ENCODE data around the gene LMLN. TPM values are rescaled to one million over a fixed set of nuclear protein-coding genes. Genes with fewer than 3 reads are reported as not detected.
"Not testable (repeated sequence)": the region's sequence is repeated elsewhere in the genome, so short reads cannot be mapped to it uniquely, and the experiment has no call there.

The LMLN gene
- total and polyA plus RNA-seq, 8 donors = 0.15 to 13.8 (median 2.0) TPM

GRCh38 chr3:198079771-198080520 is 119.9 kb downstream of the LMLN start:
- Histone ChIP-seq H3K9me3 (peaks cover 0 to 7% (median 6%) of the 10 kb centered on the region in 4 donors), H3K36me3 (no peaks in the 10 kb centered on the region), H3K4me3 (peak overlapping the region; percentile 33 to 56 (median 44)), H3K27me3 (peaks cover 9 to 96% (median 58%) of the 10 kb centered on the region in 3 donors), H3K4me1 (peaks cover 17 to 24% (median 20%) of the 10 kb centered on the region in 4 donors), H3K27ac (peak overlapping the region in 1 of 5 donors; percentile 6)
- peak in 1 of 2 donors; percentile 37 for DNase-seq
- intact Hi-C loops (cut with DNase I; ENCODE audit: low total_unique reads) = no loop called here
- no peak for TF ChIP-seq CTCF (IDR thresholded peaks at IDR 0.05)
- TF ChIP-seq EP300 (IDR thresholded peaks at IDR 0.05) = no peak
- no peak for TF ChIP-seq POLR2A (IDR thresholded peaks at IDR 0.05)
- TF ChIP-seq POLR2AphosphoS5 (IDR thresholded peaks at IDR 0.05) = no peak
- 7 to 12% (median 9%) methylated on average over 24 to 47 of the region's 47 CpGs for WGBS, 5 donors

GRCh38 chr3:198080521-198081384 is 120.7 kb downstream of the LMLN start:
- peaks cover 9 to 96% (median 61%) of the 10 kb centered on the region in 3 donors for H3K27me3 ChIP-seq
- H3K4me1 ChIP-seq = peaks cover 17 to 24% (median 20%) of the 10 kb centered on the region in 4 donors
- WGBS, 5 donors = 1 to 2% (median 1%) methylated on average over 10 to 86 of the region's 86 CpGs
- H3K4me3 ChIP-seq = peak overlapping the region; percentile 33 to 56 (median 44)
- H3K27ac ChIP-seq = peak overlapping the region in 1 of 5 donors; percentile 6
- H3K36me3 ChIP-seq = no peaks in the 10 kb centered on the region
- peak; percentile 79 to 92 for DNase-seq
- TF ChIP-seq POLR2AphosphoS5 (IDR thresholded peaks at IDR 0.05) (no peak), CTCF (IDR thresholded peaks at IDR 0.05) (peak in 3 of 7 experiments; percentile 62 to 81 (median 64)), EP300 (IDR thresholded peaks at IDR 0.05) (no peak)
- H3K9me3 ChIP-seq = peaks cover 0 to 7% (median 6%) of the 10 kb centered on the region in 4 donors
- intact Hi-C loops (cut with DNase I; ENCODE audit: low total_unique reads) = no loop called here

- Histone ChIP-seq H3K27ac (no peak overlapping the region), H3K4me3 (peak overlapping the region in 2 of 4 donors; percentile 51 to 56), H3K27me3 (peaks cover 9 to 95% (median 61%) of the 10 kb centered on the region in 3 donors), H3K9me3 (peaks cover 0 to 7% (median 6%) of the 10 kb centered on the region in 4 donors), H3K36me3 (no peaks in the 10 kb centered on the region), H3K4me1 (peaks cover 17 to 24% (median 20%) of the 10 kb centered on the region in 4 donors)
- TF ChIP-seq POLR2A (IDR thresholded peaks at IDR 0.05) (no peak), CTCF (IDR thresholded peaks at IDR 0.05) (no peak), EP300 (IDR thresholded peaks at IDR 0.05) (no peak), POLR2AphosphoS5 (IDR thresholded peaks at IDR 0.05) (no peak)
- intact Hi-C loops (cut with DNase I; ENCODE audit: low total_unique reads) = no loop called here
- DNase-seq = peak in 1 of 2 donors; percentile 3
- WGBS, 5 donors = 15 to 25% (median 15%) methylated on average over 18 to 33 of the region's 33 CpGs
These were observed 121.4 kb downstream of the LMLN start for GRCh38 chr3:198081421-198081844.

GRCh38 chr3:198082226-198082625 is 122.2 kb downstream of the LMLN start:
- H3K36me3 ChIP-seq; H3K27ac ChIP-seq; intact Hi-C loops (cut with DNase I; ENCODE audit: low total_unique reads); H3K9me3 ChIP-seq; H3K4me3 ChIP-seq; DNase-seq: not testable (repeated sequence)
- H3K27me3 ChIP-seq = peaks cover 9 to 93% (median 56%) of the 10 kb centered on the region in 3 donors
- WGBS, 5 donors = 88 to 100% (median 92%) methylated on average over 2 to 4 of the region's 4 CpGs
- peaks cover 17 to 24% (median 20%) of the 10 kb centered on the region in 4 donors for H3K4me1 ChIP-seq
